ENCODE results near the gene DLX1.
"Not testable (repeated sequence)": the region's sequence is repeated elsewhere in the genome, so short reads cannot be mapped to it uniquely, and the experiment has no call there.

DLX1 gene

DNA sequence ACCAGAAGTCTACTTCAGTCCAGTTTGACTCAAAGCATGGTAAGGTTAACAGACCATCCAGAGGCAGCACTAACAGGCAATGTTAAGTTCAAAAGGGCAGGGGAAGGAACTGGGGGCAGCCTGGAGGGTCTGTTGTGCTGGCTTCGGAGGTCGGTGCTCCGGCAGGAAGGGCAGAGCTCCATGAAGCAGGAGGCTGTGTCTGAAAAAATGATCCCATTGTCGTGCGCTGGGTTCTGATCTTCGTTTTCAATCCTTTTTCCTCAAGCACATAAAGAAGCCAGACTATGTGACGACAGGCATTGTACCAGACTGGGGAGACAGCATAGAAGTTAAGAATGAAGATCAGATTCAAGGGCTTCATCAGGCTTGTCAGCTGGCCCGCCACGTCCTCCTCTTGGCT lies 21.9 kb upstream of the DLX1 start:
- DNase-seq (ENCODE audit: low read depth in 2 of 2) = no peak

- no peak for DNase-seq (ENCODE audit: low read depth in 2 of 2)
These were observed 20.2 kb upstream of the DLX1 start for GRCh38 chr2:172065111-172065510.

GRCh38 chr2:172066394-172066886 lies 18.9 kb upstream of the DLX1 start:
- DNase-seq (ENCODE audit: low read depth in 2 of 2) = no peak

DNA sequence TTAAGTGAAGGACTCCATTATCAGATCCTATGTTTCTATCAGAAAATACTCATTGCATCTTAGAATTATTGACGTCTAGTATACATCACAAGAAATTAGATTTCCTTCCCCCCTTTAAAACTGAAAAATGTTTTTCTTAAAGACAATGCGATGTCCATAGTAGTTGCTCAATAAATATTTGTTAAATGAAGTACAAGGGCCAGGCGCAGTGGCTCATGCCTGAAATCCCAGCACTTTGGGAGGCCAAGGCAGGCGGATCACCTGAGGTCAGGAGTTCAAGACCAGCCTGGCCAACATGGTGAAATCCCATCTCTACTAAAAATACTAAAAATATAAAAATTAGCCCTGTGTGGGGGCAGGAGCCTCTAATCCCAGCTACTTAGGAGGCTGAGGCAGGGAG lies 17.4 kb upstream of the DLX1 start:
- not testable (repeated sequence) for DNase-seq (ENCODE audit: low read depth in 2 of 2)

GRCh38 chr2:172070936-172071335 lies 14.4 kb upstream of the DLX1 start:
- DNase-seq (ENCODE audit: low read depth in 2 of 2) = no peak

DNA sequence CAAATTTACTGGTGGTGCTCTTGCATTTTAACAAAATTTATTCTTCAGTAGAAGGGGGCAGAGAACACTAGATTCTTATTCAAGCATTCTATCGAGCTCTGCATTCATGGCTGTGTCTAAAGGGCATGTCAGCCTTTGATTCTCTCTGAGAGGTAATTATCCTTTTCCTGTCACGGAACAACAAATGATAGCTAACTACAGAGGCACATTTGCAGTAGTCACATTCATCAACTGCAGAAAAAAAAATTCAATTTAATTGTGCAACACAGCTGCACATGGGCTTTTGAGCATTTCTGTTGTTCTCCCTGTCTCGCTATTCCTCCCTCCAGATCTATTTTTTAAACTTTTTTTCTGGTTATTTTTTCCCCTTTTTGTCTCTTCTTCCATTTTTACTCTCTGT lies 13.0 kb upstream of the DLX1 start:
- DNase-seq (ENCODE audit: low read depth in 2 of 2) = no peak

GRCh38 chr2:172072706-172073105 lies 12.6 kb upstream of the DLX1 start:
- no peak for DNase-seq (ENCODE audit: low read depth in 2 of 2)

DNA sequence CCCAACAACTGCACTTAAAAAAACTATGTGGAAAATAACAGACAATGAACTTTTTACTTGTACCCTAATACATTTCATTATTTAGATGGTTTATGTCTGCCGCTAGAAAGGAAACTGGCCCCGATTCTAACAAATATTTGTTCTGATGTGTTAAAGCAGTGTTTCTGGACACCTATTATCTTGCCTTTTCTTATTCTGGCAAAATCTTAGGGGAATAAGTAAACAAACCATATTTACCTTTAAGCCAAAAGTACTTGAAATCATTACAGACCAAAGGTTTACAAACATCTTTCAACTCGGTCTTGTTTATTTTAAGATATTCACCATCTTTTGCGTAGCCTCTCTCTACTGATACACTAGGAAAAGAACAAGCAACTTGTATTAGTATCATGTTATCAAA lies 11.8 kb upstream of the DLX1 start:
- no peak for DNase-seq (ENCODE audit: low read depth in 2 of 2)

- no peak for DNase-seq (ENCODE audit: low read depth in 2 of 2)
These were observed 11.1 kb upstream of the DLX1 start for GRCh38 chr2:172074254-172074653.

DNA sequence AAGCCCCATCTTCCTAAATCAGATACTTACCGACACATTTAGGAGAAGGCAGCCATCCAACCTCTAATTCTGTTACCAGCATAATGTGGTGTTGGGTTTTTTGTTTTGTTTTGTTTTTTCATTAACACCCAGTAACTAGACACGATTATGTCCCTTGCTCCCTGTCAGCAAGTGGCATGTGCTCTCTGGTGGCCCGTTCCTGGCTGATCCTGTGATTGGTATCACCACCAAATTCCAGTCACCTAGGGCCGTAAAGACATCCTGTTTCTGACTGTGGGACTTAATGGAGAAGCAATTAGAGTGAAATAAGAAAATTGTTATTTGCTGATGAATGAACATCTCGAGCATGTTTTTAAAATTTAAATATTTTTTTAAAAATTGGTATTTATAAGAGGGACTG lies 5.9 kb upstream of the DLX1 start:
- no peak for DNase-seq (ENCODE audit: low read depth in 2 of 2)

DNA sequence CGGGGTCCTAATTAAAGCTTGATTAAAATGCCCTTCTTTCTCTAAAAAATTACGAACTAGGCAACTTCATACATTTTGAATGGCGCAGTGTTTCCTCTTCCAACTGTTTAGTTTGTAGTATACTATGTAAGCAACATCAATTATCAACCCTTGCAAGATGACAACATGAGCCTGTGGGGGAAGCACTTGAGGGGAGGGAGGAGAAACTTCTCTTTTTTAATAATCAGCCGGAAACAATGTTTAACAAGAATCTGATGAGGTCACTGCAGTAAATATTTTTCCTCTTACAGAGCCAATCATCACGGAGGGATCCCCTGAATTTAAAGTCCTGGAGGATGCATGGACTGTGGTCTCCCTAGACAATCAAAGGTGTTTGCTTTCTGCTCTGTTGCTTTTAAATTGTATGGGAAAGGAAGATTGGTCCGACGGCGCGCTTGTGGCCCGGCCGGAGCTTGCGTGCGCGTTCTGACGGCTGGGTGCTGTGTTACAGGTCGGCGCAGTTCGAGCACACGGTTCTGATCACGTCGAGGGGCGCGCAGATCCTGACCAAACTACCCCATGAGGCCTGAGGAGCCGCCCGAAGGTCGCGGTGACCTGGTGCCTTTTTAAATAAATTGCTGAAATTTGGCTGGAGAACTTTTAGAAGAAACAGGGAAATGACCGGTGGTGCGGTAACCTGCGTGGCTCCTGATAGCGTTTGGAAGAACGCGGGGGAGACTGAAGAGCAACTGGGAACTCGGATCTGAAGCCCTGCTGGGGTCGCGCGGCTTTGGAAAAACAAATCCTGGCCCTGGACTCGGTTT lies 5.3 kb upstream of the DLX1 start:
- no peak for DNase-seq (ENCODE audit: low read depth in 2 of 2)

DNA sequence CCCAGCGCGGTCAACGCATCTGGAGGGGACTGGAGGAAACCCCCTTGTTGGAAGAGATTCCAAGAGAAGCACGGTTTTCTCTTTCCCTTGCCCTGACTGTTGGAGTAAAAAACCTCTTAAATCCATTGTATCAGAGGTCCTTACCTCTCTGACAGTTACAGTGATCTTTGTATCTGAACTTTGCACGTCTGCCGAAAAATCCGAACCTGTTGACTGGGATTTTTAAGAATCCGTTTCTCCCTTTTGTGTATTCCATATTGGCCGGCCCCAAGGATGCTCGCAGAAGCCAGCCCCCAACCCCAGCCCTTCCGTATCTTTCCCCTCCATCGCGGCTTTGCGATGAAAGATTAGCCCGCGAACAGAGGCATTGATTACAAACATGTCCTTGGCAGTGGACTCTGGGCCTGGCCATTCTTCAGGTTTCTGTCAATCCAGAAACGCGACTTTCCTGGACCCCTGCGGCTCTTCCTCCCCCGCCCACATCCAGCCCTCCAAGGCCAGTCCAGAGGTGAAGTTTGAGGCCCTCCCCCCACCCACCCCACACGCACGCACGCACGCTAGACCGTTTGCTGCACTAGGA lies 4.6 kb upstream of the DLX1 start:
- DNase-seq (ENCODE audit: low read depth in 2 of 2) = no peak

GRCh38 chr2:172081221-172082022 lies 3.9 kb upstream of the DLX1 start:
- DNase-seq (ENCODE audit: low read depth in 2 of 2) = no peak

DNA sequence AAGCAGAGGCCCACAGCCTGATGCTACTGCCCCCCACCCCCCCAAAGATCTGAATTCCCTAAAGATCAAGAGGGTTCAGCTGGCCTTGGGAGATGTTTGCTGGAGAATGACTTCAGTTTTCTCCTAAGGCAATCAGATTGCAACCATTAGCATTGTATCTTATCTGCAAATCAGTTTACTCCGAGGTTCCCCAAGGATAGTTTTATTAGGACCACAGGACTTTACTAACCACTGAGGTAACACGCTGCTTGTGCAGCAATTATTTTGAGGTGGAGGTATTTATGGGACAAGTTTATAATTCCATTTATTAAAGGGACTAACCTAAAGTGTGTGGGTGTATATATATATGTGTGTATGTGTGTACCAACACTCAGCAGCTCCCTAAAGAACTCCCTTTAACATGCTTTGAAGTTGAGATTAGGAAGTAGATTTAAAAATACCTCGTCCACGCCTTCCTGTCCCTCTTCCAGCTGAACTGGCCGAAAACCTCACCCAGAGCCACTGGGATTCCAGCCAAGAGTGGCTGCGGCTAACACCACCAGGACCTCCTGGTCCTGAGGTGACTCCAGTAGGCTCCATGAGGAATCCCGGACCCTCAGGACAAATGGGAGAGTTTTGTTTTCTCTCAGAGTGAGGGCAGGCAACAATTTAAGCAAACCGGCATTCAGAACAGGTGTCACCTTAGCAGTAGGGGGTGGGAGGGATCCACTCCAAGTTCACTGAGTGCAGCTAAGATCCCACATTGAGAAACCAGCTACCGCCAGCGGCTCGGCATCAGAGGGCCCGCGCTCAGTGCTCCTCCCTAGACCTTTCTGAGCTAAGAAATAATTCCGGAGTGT lies 3.0 kb upstream of the DLX1 start:
- no peak for DNase-seq (ENCODE audit: low read depth in 2 of 2)

- no peak for DNase-seq (ENCODE audit: low read depth in 2 of 2)
These were observed 2.2 kb upstream of the DLX1 start for GRCh38 chr2:172082944-172083627.

- DNase-seq (ENCODE audit: low read depth in 2 of 2) = no peak
These were observed 1.5 kb upstream of the DLX1 start for GRCh38 chr2:172083628-172084394.

DNA sequence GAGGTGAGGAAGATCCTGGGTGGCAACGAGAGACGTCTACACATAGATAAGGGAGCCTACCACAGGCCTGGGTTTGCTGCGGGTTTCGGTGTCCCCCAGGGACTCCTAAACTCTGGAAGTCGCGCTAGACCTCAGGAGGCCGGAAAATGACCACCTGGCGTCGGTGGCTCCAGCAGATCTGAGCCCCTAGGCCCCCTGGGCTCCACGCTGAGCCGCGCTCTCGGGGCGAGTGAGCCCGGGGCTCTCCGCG lies 987 bp upstream of the DLX1 start:
- DNase-seq (ENCODE audit: low read depth in 2 of 2) = no peak

GRCh38 chr2:172084645-172085459 lies 455 bp upstream of the DLX1 start:
- DNase-seq (ENCODE audit: low read depth in 2 of 2) = peak in 1 of 2 donors; percentile 26

GRCh38 chr2:172086241-172087206 lies 1.2 kb downstream of the DLX1 start:
- peak in 1 of 2 donors; percentile 27 for DNase-seq (ENCODE audit: low read depth in 2 of 2)

Data from stimulated activated CD8-positive, alpha-beta memory T cell treated with anti-CD3 and anti-CD28 coated beads, Interleukin-7, amount 100 ng/mL, for 4 hours (primary cell).